NOMO-1 treated with dmso at 0.1 percent for 144 hours (cell line): Measurements from ENCODE around the gene NNAT.

ENCODE experiments used
- DNase-seq: peaks from one replicate; lab custom pipeline; 2025; ENCODE audit not compliant: unreplicated experiment; lab: John Stamatoyannopoulos, UW

Gene NNAT

DNA sequence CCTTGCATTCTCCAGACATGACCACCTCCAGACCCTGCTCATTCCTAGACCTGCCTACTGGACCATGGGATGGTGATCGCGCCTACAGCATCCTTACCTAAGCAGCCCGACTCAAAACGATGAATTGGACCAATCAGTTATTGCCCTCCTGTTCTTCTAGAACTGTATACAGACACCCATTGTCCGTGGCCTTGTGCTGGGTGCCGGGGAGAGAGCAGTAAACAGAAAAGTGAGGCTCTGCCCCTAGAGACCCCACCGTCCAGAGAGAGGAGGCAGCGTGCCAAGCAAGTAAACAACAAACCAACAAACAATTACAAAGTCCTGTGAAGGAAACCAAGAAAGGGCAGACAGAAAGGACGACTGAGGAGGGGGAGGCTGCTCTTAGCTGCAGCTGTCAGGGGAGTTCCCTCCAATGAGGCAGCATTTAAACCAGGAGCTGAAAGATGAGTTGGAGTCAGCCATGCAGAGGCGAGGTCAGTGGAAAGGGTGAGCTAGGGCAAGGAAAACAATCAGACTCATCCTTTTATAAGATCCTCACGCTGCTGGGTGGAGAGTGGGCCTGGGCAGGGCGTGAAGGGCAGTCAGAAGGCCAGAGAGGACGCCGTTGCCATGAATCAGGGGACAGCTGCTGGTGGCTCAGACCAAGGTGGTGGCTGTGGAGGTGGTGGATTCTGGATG, 44.2 kb downstream of the NNAT start:
- DNase-seq: no peak

DNA sequence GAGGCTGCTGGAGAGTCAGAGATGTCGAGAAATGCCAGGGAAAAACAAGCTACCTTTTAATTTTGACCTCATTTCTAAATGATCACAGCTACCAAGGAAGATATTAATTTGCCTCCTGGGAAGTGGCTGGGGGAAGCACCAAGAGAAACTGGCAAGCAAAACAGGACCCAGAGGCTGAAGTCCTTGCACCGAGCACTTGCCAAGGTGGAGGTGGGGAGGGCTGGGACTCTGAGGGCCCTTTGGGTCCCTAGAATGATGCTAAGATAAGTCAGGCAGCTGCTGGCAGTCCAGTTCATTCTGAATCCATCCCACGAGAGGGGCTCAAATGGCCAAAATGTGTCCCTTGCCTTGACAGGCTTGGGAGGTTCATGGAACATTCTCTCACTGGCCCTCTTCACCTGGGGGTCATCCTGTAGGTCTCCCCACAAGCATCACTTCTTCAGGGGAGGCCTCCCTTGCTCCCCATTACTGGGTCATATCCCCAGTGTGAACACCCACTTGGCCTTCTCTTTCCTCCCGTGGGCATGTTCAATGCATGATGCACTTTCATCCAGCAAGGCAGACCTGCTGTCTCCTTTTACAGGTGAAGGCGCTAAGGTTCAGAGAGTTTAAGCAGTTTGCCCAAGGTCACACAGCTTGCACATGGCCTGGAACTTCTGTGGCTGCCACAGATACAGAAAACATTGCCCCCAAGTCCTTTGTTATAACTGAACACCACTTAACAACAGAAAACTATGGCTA, 45.7 kb downstream of the NNAT start:
- no peak for DNase-seq

DNA sequence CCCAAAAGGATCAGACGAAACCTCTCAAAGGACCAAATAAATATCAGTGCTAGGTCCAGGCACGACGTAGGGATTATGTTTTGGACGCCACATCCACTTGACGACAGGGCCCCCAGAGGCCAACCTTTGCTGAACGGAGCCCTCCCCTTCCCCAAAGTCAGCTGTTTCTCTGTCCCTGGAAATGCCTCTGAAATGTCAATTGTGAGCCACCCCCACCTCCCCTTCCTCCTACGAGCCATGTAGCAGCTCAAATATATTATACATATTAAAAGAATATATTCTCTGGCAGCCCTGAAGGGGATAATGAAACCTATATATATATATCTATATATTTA, 46.2 kb downstream of the NNAT start:
- no peak for DNase-seq

DNA sequence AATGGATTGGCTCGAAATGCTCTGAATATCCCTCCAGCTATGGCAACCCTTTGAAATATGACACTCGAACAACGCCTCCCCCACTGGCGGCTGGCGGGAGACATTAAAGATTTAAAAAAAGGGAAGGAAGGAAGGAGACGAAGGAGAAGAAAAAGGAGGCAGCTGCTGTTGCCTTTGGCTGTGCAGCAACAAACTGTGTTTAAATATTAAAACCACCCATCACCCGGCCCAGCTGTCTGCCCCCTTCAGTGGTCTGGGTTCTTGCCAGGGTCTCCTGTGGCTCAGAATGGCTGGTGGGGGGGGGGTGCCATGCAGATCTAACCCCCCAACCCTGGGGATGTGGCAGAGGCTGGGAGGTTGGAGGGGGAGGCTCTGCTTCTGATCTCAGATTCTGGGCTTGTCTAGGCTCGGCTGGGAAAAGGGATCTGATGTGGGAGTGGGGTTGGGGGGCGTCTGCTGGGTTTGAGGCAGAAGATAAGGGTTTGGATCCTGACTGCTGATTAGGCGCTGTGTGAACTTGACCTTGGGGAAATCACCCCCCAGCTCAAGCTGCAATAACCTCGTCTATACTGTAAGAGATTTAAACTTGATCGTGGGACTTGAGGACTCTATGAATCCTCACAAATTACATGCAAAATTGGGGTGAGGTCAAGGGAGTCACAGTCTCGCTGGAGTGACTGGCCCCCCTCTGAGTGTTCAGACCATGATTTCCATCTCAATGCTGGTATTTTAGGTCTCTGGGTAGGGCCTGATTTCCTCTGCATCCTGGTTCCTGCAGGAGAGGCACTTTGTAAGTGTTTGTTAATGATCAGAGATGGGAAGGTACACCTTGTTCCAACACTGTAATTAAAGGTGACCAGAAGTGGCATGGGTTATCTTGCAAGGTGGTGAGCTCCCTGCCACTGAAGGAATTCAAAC, 46.9 kb downstream of the NNAT start:
- peak; percentile 27 for DNase-seq

DNA sequence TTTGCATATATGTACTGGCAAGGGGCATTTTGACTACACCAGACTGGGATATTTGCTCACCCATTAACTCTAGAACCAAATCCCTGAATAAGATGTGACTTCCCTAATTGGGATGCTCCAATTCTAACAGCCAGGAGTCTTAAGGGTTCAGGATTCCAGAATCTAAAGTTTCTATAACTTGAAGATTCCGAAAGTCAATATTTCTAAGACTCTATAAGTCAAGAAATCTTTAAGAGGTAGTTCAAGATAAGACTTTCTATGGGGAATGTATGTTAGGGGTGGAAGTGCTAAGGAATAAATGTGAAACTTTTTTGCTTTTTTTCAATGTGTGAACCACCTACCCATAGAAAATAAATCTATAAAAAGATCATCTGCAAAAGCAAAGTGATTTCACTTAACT, 49.4 kb downstream of the NNAT start:
- no peak for DNase-seq

GRCh38 chr20:37571033-37571432, 50.0 kb downstream of the NNAT start:
- DNase-seq: no peak
